LNCaP clone FGC (cell line): ENCODE results near the gene DDX25.

Source experiments
- DNase-seq: peaks from one replicate; pipeline ENCODE4 v3.0.0-alpha.2; 2011; ENCODE audit warnings: low read depth
- H3K4me3 ChIP-seq: 2 replicates; pipeline ENCODE4 v1.5.1; 2011; ENCODE audit warnings: mild to moderate bottlenecking, low read depth, low read length, control low read depth
- TF ChIP-seq, protein P1 (sequence below): IDR thresholded peaks from 2 replicates; pipeline ENCODE4 v1.5.1; 2012; ENCODE audit warnings: mild to moderate bottlenecking; ENCODE audit not compliant: control insufficient read depth, insufficient read depth; ENCODE audit errors: extremely low read depth

Gene DDX25

DNA sequence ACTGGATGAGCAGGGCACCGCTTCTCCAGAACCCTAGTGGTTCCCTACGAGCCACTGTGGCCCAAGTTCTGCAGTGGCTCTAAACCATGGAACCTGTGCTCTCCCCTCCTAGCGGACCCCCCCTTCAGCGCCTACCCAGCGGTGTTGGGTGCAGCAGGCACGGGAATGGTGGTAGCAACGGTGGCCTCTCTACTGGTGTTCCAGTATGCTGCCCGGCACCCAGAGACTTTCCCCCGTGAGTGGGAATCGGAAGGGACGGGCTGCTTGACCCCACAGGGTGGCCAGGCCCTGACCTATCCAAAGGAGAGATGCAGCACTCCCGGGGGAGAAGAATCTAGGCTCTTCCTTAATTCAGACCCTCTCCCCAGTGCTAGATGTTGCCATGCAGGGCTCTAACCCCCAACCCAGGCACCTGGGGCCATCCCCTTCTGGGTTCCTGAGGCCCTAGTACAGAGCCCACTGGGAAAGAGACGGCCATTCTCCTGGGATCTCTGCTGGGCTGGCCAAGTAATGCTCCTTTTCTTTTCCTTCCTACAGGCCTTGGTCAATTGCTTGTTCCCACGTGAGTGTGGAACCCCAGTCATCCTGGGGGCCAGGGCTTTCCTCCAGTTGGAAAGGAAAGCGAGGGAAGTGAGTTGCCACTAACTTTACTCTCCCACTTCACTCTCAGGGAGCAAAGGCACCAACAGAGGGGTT, 50.8 kb downstream of the DDX25 start:
- TF ChIP-seq, protein P1, sequence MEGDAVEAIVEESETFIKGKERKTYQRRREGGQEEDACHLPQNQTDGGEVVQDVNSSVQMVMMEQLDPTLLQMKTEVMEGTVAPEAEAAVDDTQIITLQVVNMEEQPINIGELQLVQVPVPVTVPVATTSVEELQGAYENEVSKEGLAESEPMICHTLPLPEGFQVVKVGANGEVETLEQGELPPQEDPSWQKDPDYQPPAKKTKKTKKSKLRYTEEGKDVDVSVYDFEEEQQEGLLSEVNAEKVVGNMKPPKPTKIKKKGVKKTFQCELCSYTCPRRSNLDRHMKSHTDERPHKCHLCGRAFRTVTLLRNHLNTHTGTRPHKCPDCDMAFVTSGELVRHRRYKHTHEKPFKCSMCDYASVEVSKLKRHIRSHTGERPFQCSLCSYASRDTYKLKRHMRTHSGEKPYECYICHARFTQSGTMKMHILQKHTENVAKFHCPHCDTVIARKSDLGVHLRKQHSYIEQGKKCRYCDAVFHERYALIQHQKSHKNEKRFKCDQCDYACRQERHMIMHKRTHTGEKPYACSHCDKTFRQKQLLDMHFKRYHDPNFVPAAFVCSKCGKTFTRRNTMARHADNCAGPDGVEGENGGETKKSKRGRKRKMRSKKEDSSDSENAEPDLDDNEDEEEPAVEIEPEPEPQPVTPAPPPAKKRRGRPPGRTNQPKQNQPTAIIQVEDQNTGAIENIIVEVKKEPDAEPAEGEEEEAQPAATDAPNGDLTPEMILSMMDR = no peak
- no peak for DNase-seq
- H3K4me3 ChIP-seq = no peak overlapping the region

- TF ChIP-seq, protein P1 = no peak
- no peak overlapping the region for H3K4me3 ChIP-seq
- no peak for DNase-seq
Observed at GRCh38 chr11:125955856-125956255, 51.5 kb downstream of the DDX25 start.

DNA sequence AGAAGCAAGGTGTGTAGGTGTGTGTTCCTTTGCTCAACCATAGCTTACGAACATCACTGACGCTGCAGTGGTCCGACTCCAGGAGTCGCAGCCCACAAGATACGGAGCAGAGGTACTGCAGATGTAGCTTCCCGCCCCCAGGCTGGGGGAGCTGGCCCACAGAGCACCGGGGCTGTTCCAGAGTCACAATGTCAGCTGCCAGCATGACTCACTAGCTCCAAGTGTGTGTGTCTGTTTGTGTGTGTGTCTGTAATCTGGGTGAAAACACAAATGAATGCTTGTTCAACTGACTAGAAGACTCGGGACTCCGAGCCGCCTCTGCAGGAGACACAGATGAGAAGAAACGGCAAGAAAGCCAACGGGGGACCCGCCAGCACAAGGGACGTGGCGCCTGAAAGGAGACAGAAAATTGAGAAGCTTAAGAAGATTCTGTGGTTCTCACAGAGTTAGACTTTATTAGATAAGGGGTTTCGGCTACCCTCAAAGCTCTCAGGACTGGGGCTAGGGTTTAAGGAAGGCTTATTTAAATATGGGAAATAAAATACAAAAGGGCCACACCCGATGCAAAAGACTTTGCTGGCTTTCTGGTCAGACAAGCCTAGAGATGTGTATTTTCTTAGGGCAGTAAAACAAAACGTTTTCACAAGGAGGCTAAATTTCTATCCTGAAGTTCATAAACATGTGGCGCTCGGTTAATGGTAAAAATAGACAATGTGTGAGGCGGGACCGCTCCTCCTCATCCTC, 52.3 kb downstream of the DDX25 start:
- TF ChIP-seq, protein P1 = no peak
- DNase-seq = no peak

GRCh38 chr11:125957618-125958332, 53.5 kb downstream of the DDX25 start:
- no peak overlapping the region for H3K4me3 ChIP-seq
- TF ChIP-seq, protein P1 = no peak
- DNase-seq = no peak

More for the DNA sequence above, 52.3 kb downstream of the DDX25 start:
- no peak overlapping the region for H3K4me3 ChIP-seq

DNA sequence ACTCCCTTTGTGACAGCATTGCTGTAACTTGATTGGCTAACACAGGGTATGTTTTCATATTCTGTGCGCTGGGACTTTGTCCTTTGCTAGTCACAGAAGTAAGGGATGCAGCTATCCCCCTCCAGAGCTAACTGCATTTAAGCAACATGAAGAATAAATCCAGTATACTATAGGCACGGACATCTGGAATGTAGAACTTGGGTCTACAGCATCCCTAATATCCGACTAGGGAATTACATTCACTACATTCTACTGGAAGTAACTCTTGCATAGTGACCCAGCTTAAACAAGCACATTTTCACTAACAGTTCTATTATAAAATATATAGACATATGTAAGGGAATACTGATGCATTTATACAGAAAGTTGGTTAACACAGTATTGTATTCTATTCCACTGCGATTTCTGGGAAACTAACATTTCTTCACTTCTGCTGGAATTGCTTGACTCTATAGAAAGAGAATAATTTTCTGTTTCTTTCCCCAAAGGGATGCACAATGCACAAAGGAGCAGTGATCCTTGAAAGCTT, 54.6 kb downstream of the DDX25 start:
- TF ChIP-seq, protein P1 = no peak
- no peak for DNase-seq
- H3K4me3 ChIP-seq = no peak overlapping the region

DNA sequence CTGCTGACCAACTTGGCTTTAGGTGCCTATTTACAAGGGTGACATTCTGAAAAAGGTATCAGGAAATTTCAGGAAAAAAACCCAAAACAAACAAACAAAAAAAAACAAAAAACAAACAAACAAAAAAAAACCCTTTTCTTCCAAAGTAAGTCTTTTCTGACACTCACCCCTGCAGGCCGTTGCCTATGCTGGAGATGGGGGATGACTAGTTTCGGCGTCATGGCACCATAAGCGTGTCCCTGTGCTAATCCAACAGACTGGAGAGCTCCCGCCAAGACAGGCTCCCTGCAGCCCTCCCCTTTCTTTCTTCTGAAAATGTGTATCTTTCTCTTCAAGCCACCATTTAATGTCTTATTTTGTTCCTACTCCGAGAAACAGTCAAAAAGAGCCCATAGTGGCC, 55.2 kb downstream of the DDX25 start:
- TF ChIP-seq, protein P1 = no peak
- no peak for DNase-seq
- H3K4me3 ChIP-seq = no peak overlapping the region
